Superior temporal gyrus (tissue), 1 donor: ENCODE results near the gene LCN2.
A peak's percentile ranks its signal among the peaks of the same experiment; 100 is the strongest.

Experiments
- DNase-seq: peaks from one replicate; pipeline ENCODE4 v3.0.0-alpha.2; 2016; ENCODE audit errors: extremely low spot score

Gene LCN2

GRCh38 chr9:128150594-128151308 is 1.5 kb downstream of the LCN2 start:
- DNase-seq, result no peak

- DNase-seq, result no peak
Observed at GRCh38 chr9:128151309-128152132, 2.3 kb downstream of the LCN2 start.

- DNase-seq, result no peak
Observed at GRCh38 chr9:128152133-128153059, 3.1 kb downstream of the LCN2 start.

- DNase-seq, result no peak
Observed at GRCh38 chr9:128153060-128153946, 4.0 kb downstream of the LCN2 start.

GRCh38 chr9:128153947-128154695 is 4.9 kb downstream of the LCN2 start:
- DNase-seq, result no peak

GRCh38 chr9:128155736-128156500 is 6.7 kb downstream of the LCN2 start:
- DNase-seq, result no peak

DNA sequence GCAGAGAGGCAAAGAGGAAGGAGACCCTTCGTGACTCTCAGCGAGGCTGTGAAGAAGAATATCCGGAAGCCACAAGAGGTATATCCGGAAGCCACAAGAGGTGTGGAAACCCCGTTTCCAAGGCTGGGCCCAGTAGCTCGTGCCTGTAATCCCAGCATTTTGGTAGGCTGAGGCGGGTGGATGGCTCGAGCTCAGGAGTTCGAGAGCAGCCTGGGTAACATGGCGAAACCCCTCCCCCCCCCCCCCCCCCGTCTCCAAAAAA is 10.2 kb downstream of the LCN2 start:
- no peak for DNase-seq

DNA sequence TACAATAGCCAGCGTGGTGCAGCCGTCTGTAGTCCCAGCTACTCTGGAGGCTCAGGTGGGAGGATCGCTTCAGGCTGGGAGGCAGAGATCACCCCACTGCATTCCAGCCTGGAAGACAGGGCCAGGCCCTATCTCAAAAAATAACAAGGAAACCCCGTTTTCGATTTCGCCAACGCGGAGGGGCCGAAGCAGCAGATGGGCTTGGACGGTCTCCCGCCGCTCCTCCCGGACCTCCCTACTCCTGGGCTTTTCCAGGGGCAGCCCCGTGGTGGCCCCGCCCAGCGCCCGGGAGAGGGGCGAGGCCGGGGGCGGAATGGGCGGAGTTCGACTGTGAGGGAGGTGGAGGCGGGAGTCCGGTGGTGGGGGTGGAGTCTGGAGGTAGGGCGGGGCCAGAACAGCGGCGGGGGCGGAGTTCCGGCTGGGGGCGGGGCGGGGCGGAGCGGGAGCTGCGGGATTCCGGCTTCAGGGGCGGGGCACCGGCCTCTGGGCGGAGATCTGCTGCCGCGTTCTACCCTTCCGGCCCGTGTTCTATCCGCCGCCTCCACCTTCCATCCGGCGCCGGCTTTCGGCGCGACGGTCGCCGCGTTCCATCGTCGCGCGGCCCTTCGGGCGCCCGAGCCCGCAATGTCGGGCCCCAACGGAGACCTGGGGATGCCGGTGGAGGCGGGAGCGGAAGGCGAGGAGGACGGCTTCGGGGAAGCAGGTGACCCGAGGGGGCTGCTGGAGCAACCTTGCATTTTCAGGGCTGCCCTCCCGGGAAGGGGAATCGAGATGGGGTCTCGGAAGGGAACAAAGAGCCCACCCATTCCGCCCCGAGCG is 10.7 kb downstream of the LCN2 start, which contains the start of gene BBLN:
Gene BBLN, plus strand, starts transcription at position 482 of the 819 bp plus-strand sequence. Its CDS starts 143 bp downstream, at position 625.
- peak; percentile 87 for DNase-seq

DNA sequence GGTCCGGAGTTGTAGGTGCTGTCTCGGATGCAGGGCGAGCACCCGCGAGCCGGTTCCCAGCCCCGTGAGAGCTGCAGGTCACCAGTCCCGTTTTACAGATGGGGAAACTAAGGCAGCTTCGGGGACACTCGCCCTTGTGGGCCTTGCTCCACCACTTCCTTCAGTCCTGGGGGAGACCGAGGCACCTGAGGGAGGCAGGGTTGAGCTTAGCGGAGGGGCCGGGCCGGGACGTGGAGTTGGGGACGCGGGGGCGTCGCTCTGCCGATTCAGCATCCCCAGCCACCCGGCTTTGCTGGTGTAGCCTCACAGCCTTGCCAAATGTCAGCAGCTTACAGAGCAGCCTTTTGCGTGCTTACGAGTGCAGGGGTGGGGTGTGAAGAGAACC is 11.3 kb downstream of the LCN2 start:
- no peak for DNase-seq

- DNase-seq, result peak; percentile 17
Observed at GRCh38 chr9:128161215-128161902, 12.1 kb downstream of the LCN2 start.

DNA sequence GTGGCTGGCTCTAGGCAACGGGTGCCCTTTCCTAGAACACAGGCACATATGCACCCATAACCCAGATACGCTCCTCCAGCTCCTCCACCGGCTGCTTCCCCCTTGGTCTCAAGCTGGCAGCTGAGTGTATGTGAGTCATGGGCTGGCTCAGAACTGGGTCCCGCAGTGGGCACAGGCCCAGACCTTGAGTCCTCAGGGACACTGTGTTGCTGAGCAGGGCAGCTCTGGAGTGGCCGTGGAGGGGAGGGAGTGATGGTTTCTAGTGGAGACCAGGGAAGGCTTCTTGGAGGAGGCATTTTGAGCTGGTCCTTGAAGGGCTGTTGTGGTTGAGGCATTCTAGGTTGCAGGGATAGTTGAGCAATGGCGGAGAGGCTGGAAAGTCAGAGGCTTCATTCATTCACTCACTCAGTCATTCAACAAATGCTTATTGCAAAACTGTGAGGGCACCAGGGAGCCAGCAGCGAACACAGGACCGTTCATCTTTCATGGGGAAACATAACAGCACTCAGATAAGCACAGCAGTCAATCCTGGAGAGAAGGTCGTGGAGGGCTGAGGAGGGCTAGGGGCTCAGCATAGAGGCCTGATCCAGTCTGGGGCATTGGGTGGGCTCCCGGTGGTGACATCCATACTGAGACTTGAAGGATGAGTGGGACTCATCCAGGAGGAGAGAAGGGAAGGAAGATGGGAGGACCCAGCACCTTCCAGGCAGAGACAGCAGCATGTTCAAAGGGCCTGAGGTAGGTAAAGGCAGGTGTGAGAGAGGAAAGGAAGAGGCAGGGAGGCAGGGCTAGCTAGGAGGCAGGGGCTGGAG is 13.2 kb downstream of the LCN2 start:
- peak; percentile 36 for DNase-seq

- DNase-seq, result no peak
Observed at GRCh38 chr9:128163027-128163515, 13.8 kb downstream of the LCN2 start.

DNA sequence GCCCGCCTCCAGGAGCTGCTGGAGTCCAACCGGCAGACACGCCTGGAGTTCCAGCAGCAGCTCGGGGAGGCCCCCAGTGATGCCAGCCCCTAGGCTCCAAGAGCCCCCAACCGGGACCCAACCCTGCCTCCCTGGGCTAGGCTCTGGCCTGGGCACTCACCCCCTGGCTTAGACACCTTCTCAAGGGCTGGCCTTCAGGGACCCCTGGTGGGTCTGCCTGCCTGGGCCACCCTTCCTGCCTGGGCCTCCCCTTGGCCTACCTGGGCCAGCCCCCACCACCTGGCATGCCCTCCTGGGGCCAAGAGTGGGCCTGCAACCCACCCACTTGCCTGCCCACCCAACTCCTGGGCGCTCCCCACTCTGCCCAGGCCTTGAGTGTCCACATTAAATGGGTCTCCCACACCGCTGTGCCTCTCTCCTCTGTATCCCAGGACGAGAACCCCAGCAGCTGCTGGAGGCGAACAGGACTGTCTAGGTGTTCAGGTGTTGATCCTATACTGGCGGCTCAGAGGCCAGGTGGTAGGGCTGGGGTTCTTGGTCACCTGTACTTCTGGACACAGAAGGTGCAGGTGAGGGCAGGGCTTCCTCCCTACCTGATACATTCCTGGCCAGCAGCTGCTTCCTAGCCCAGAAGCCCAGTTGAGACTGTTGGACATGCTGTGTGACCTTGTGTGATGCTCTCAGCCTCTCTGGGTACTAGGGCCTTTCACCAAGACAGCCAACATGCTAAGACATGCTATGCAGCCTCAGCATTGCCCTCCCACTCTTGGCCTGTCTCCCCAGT is 14.5 kb downstream of the LCN2 start:
- DNase-seq, result no peak

DNA sequence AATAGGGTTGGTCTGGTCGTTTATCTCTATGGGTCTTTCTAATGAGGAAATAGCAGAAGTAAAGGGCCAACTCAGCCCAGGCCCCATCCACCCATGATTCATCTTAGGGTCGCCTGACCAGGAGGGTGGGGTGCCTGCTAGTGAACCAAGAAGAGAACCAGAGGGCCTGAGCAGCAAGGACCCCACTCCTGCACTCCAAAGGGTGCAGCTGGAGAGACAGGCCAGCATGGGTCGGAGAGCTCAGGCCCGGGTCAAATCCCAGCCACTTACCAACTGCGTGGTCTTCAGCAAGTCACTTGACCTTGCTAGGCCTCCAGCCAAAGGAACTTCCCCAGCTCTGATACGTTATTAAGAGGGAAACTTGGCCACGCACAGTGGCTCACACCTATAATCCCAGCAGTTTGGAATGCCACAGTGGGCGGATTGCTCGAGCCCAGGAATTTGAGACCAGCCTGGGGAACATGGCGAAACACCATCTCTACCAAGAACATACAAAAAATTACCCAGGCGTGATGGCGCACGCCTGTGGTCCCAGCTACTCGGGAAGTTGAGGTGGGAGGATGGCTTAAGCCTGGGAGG is 15.1 kb downstream of the LCN2 start:
- no peak for DNase-seq

GRCh38 chr9:128166169-128166568 is 16.9 kb downstream of the LCN2 start:
- no peak for DNase-seq

DNA sequence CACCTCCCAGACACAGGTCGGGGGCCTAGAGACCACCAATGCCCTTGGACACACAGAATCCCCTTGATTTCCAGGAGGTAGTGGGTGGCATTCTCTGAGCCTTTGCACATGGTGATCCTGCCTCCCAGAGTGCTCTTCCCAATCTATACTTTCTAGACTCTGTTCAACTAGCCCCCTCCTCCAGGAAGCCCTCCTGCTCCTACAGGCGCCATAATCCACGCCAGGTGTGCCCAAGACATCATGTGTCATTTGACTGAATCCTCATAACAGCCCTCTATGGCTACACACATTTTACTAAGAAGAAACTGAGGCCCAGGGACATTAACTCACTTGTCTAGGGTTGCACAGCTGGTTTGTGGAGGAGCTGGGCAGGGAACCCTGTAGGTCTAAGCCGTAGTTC is 18.0 kb downstream of the LCN2 start:
- DNase-seq, result no peak
